ENCODE results near the gene DAP3.

Gene DAP3

GRCh38 chr1:155769257-155769656 lies 80.4 kb downstream of the DAP3 start:
- TF ChIP-seq GATA1 (IDR thresholded peaks at IDR 0.05; ENCODE audit: low read depth, low read length) (no peak), POLR2A (IDR thresholded peaks at IDR 0.05; ENCODE audit: low read length) (no peak)
- no peak for DNase-seq

GRCh38 chr1:155773221-155773620 lies 84.3 kb downstream of the DAP3 start:
- TF ChIP-seq GATA1 (IDR thresholded peaks at IDR 0.05; ENCODE audit: low read depth, low read length) = no peak
- no peak for TF ChIP-seq POLR2A (IDR thresholded peaks at IDR 0.05; ENCODE audit: low read length)
- DNase-seq = no peak

- peak in 1 of 2 experiments; percentile 57 for DNase-seq
- TF ChIP-seq GATA1 (IDR thresholded peaks at IDR 0.05; ENCODE audit: low read depth, low read length) (no peak), POLR2A (IDR thresholded peaks at IDR 0.05; ENCODE audit: low read length) (no peak)
These were observed 87.5 kb downstream of the DAP3 start for GRCh38 chr1:155776414-155776813.

- TF ChIP-seq GATA1 (IDR thresholded peaks at IDR 0.05; ENCODE audit: low read depth, low read length) = no peak
- TF ChIP-seq POLR2A (IDR thresholded peaks at IDR 0.05; ENCODE audit: low read length) = no peak
- DNase-seq = no peak
These were observed 88.7 kb downstream of the DAP3 start for GRCh38 chr1:155777582-155777981.

Measured in erythroblast (primary cell).